GM19452 (cell line): ENCODE measurements around the gene R3HDM4.
A peak's percentile ranks its signal among the peaks of the same experiment; 100 is the strongest.
"Not testable (repeated sequence)": the region's sequence is repeated elsewhere in the genome, so short reads cannot be mapped to it uniquely, and the experiment has no call there.

Source experiments
- ATAC-seq: cut with Tn5 transposase; IDR thresholded peaks from one replicate; pipeline ENCODE4 v1.9.1; 2021; ENCODE audit not compliant: unreplicated experiment

Gene R3HDM4

GRCh38 chr19:913080-913748 is at the start of gene R3HDM4:
Gene R3HDM4 (minus strand): TSS chr19:913219. CDS start chr19:913157, 62 bp downstream.
- ATAC-seq: peak; percentile 47

GRCh38 chr19:961866-962620 is 49.0 kb upstream of the R3HDM4 start:
- ATAC-seq: no peak

GRCh38 chr19:960601-960938 is 47.6 kb upstream of the R3HDM4 start:
- ATAC-seq: no peak

- ATAC-seq: no peak
Observed at GRCh38 chr19:960020-960419, 47.0 kb upstream of the R3HDM4 start.

GRCh38 chr19:958967-959855 is 46.2 kb upstream of the R3HDM4 start:
- no peak for ATAC-seq

GRCh38 chr19:957578-957977 is 44.6 kb upstream of the R3HDM4 start:
- not testable (repeated sequence) for ATAC-seq

- no peak for ATAC-seq
Observed at GRCh38 chr19:956766-957440, 43.9 kb upstream of the R3HDM4 start.

GRCh38 chr19:955803-956765 is 43.1 kb upstream of the R3HDM4 start:
- ATAC-seq: no peak

GRCh38 chr19:954672-955494 is 41.9 kb upstream of the R3HDM4 start:
- ATAC-seq: no peak

GRCh38 chr19:954272-954671 is 41.3 kb upstream of the R3HDM4 start:
- no peak for ATAC-seq

GRCh38 chr19:953445-954271 is 40.6 kb upstream of the R3HDM4 start:
- ATAC-seq: no peak

GRCh38 chr19:952680-953444 is 39.8 kb upstream of the R3HDM4 start:
- ATAC-seq: no peak

GRCh38 chr19:952049-952679 is 39.1 kb upstream of the R3HDM4 start:
- ATAC-seq: no peak

GRCh38 chr19:950352-951066 is 37.5 kb upstream of the R3HDM4 start:
- no peak for ATAC-seq

- ATAC-seq: no peak
Observed at GRCh38 chr19:948842-949496, 36.0 kb upstream of the R3HDM4 start.
